H1 (cell line): ENCODE results near the gene UBE3B. TPM values are rescaled to one million over a fixed set of nuclear protein-coding genes. Genes with fewer than 3 reads are reported as not detected.

Experiments used
- CTCF ChIA-PET: fragments of 300-600 bp; sonication (Branson Sonifier 250); formaldehyde crosslinking; loops from one replicate; lab custom pipeline; 2021; ENCODE audit not compliant: partially characterized antibody; lab: Charles Lee
- POLR2A ChIA-PET: fragments of 300-600 bp; sonication (Branson Sonifier 250); formaldehyde crosslinking; loops from one replicate; lab custom pipeline; 2021; ENCODE audit warnings: inconsistent platforms; ENCODE audit not compliant: partially characterized antibody; lab: Charles Lee
- DNase-seq, 2 experiments: peaks; one replicate each; pipeline versions ENCODE4 v3.0.0 to v3.0.0-alpha.2; 2010 to 2022; ENCODE audit warnings: low spot score in 2 of 2, low read depth in 1 of 2, mixed read lengths in 1 of 2
- FAIRE-seq: peaks from 2 replicates; lab custom pipeline; 2011; peaks lifted over from hg19 to GRCh38; lab: Jason Lieb, UNC
- H2AFZ ChIP-seq: 2 replicates; pipeline ENCODE4 v1.8.1; 2012; ENCODE audit warnings: low read length, inconsistent platforms
- H2AK5ac ChIP-seq: 2 replicates; pipeline ENCODE4 v1.6.1; 2013; ENCODE audit warnings: low read depth, low read length
- H2BK120ac ChIP-seq: replicated peaks from 2 replicates; pipeline ENCODE3; 2013; ENCODE audit warnings: low read depth, low read length, inconsistent platforms
- H2BK12ac ChIP-seq: 2 replicates; pipeline ENCODE4 v1.6.1; 2013; ENCODE audit warnings: low read depth, low read length
- H2BK15ac ChIP-seq: 2 replicates; pipeline ENCODE4 v1.6.1; 2013; ENCODE audit warnings: low read length
- H2BK20ac ChIP-seq: 2 replicates; pipeline ENCODE4 v1.6.1; 2013; ENCODE audit warnings: low read length
- H2BK5ac ChIP-seq: 2 replicates; pipeline ENCODE4 v1.6.1; 2013; ENCODE audit warnings: low read depth, low read length
- H3K14ac ChIP-seq: 2 replicates; pipeline ENCODE4 v1.6.1; 2013; ENCODE audit warnings: inconsistent platforms; ENCODE audit not compliant: insufficient read length
- H3K18ac ChIP-seq: 2 replicates; pipeline ENCODE4 v1.6.1; 2013; ENCODE audit warnings: low read length; ENCODE audit errors: extremely low read depth
- H3K23ac ChIP-seq: 2 replicates; pipeline ENCODE4 v1.6.1; 2013; ENCODE audit warnings: inconsistent platforms; ENCODE audit not compliant: insufficient read length
- H3K23me2 ChIP-seq: 2 replicates; pipeline ENCODE4 v1.6.1; 2013; ENCODE audit warnings: low read depth, low read length
- H3K27ac ChIP-seq: 2 replicates; pipeline ENCODE4 v1.6.1; 2011; ENCODE audit warnings: low read depth, low read length, inconsistent platforms
- H3K27me3 ChIP-seq, 4 experiments: replicated peaks in 1 of 4; 1 replicate in 1 of 4; 2 replicates in 3 of 4; pipeline versions ENCODE4 v1.6.1 to v1.8.1; 2011 to 2013; ENCODE audit warnings: low read length in 3 of 4, mild to moderate bottlenecking in 3 of 4, inconsistent platforms in 2 of 4, mixed read lengths in 2 of 4, moderate library complexity in 1 of 4; ENCODE audit not compliant: control insufficient read depth in 3 of 4, insufficient read depth in 3 of 4; ENCODE audit errors: extremely low read depth in 1 of 4
- H3K36me3 ChIP-seq, 4 experiments: 2 replicates each; pipeline versions ENCODE4 v1.6.1 to v1.8.1; 2011 to 2013; ENCODE audit warnings: mild to moderate bottlenecking in 4 of 4, low read length in 3 of 4, moderate library complexity in 2 of 4, control low read depth in 1 of 4, inconsistent platforms in 1 of 4; ENCODE audit not compliant: insufficient read depth in 4 of 4, control insufficient read depth in 2 of 4
- H3K4ac ChIP-seq: replicated peaks from 2 replicates; pipeline ENCODE3; 2013; ENCODE audit warnings: low read length, low read depth, mixed read lengths, inconsistent platforms; ENCODE audit not compliant: insufficient read length
- H3K4me1 ChIP-seq, 4 experiments: replicated peaks in 1 of 4; 1 replicate in 1 of 4; 2 replicates in 3 of 4; pipeline versions ENCODE4 v1.6.1 to v1.8.1; 2011 to 2013; ENCODE audit warnings: low read length in 3 of 4, inconsistent platforms in 2 of 4, mixed read lengths in 1 of 4; ENCODE audit not compliant: insufficient read depth in 4 of 4, control insufficient read depth in 3 of 4
- H3K4me2 ChIP-seq, 2 experiments: 2 replicates each; pipeline versions ENCODE4 v1.6.1 to v1.8.1; 2011 to 2013; ENCODE audit warnings: low read depth in 2 of 2, low read length in 2 of 2, control low read depth in 1 of 2, inconsistent platforms in 1 of 2, mild to moderate bottlenecking in 1 of 2; ENCODE audit not compliant: insufficient read depth in 1 of 2
- H3K4me3 ChIP-seq, 4 experiments: fragments of 200-600, 300-600 bp in 1 of 4; sonication (generic), shearing (Covaris generic), sonication (Bioruptor Twin) in 1 of 4; 2 replicates each; pipeline versions ENCODE4 v1.5.1 to v1.8.1; 2011 to 2016; ENCODE audit warnings: low read length in 4 of 4, low read depth in 3 of 4, control low read depth in 2 of 4, inconsistent platforms in 2 of 4, mild to moderate bottlenecking in 2 of 4, mixed read lengths in 1 of 4, moderate library complexity in 1 of 4; ENCODE audit not compliant: insufficient read depth in 2 of 4; ENCODE audit errors: extremely low read depth in 1 of 4
- H3K56ac ChIP-seq: replicated peaks from 2 replicates; pipeline ENCODE3; 2013; ENCODE audit warnings: low read depth, mild to moderate bottlenecking, mixed read lengths, low read length, inconsistent platforms; ENCODE audit not compliant: insufficient read length
- H3K79me1 ChIP-seq: 2 replicates; pipeline ENCODE4 v1.6.1; 2013; ENCODE audit warnings: low read depth, low read length, control low read depth
- H3K79me2 ChIP-seq, 2 experiments: 2 replicates each; pipeline versions ENCODE4 v1.6.1 to v1.8.1; 2012 to 2013; ENCODE audit warnings: low read length in 2 of 2, mild to moderate bottlenecking in 2 of 2, inconsistent platforms in 1 of 2; ENCODE audit not compliant: insufficient read depth in 2 of 2, control insufficient read depth in 1 of 2
- H3K9ac ChIP-seq, 4 experiments: replicated peaks in 1 of 4; 1 replicate in 1 of 4; 2 replicates in 3 of 4; pipeline versions ENCODE4 v1.6.1 to v1.8.1; 2011 to 2013; ENCODE audit warnings: low read depth in 3 of 4, low read length in 3 of 4, control low read depth in 2 of 4, mild to moderate bottlenecking in 2 of 4, moderate library complexity in 2 of 4, inconsistent platforms in 1 of 4; ENCODE audit errors: extremely low read depth in 1 of 4
- H3K9me3 ChIP-seq, 2 experiments: 2 replicates each; pipeline versions ENCODE4 v1.6.1 to v1.8.1; 2012 to 2013; ENCODE audit warnings: mild to moderate bottlenecking in 2 of 2, moderate library complexity in 2 of 2, control low read depth in 1 of 2, inconsistent platforms in 1 of 2, low read depth in 1 of 2, low read length in 1 of 2, mixed read lengths in 1 of 2; ENCODE audit not compliant: insufficient read depth in 2 of 2
- H4K20me1 ChIP-seq, 2 experiments: replicated peaks in 1 of 2; 2 replicates each; pipeline versions ENCODE3 to v1.8.1; 2011 to 2013; ENCODE audit warnings: inconsistent platforms in 2 of 2, low read length in 2 of 2, mild to moderate bottlenecking in 1 of 2; ENCODE audit not compliant: insufficient read depth in 2 of 2, control insufficient read depth in 1 of 2
- H4K5ac ChIP-seq: 2 replicates; pipeline ENCODE4 v1.6.1; 2013; ENCODE audit warnings: low read length, low read depth, mixed read lengths, inconsistent platforms; ENCODE audit not compliant: insufficient read length
- H4K8ac ChIP-seq: 2 replicates; pipeline ENCODE4 v1.8.0; 2013; ENCODE audit warnings: mild to moderate bottlenecking, moderate library complexity, low read length, inconsistent platforms; ENCODE audit not compliant: insufficient read depth; ENCODE audit errors: extremely low read depth
- H4K91ac ChIP-seq: replicated peaks from 2 replicates; pipeline ENCODE3; 2013; ENCODE audit warnings: low read length, mixed read lengths, inconsistent platforms; ENCODE audit not compliant: insufficient read length
- CREB1 ChIP-seq: IDR thresholded peaks from 2 replicates; pipeline ENCODE4 v1.6.1; 2012; ENCODE audit warnings: inconsistent platforms
- WGBS, 2 experiments: shearing (Covaris generic) in 1 of 2; methylation state at CpG; one replicate each; pipeline versions ENCODE4 v1.1.6 to v1.1.7; 2013 to 2015; ENCODE audit warnings: low lambda C conversion rate in 2 of 2, mixed read lengths in 2 of 2, inconsistent platforms in 1 of 2, low coverage in 1 of 2, missing lambda C conversion rate in 1 of 2; ENCODE audit not compliant: insufficient replicate concordance in 2 of 2, insufficient coverage in 1 of 2, insufficient read length in 1 of 2; ENCODE audit errors: extremely low coverage in 1 of 2, missing lambda C conversion rate in 1 of 2; 5-methylcytosine and 5-hydroxymethylcytosine counted together
- polyA plus RNA-seq, 7 experiments: library from polyadenylated mRNA; depleted of rRNA in 3 of 7; stranded (reverse) in 5 of 7; unstranded in 2 of 7; fragments of >200 nt in 5 of 7; fragments of 200-250 nt in 2 of 7; gene quantifications; 1 replicate in 5 of 7; 2 replicates in 1 of 7; 4 replicates in 1 of 7; pipeline versions ENCODE4 v1.2.1 to v1.2.3, GENCODE V29; 2011 to 2013; ENCODE audit warnings: missing spikeins in 2 of 7, mixed read lengths in 2 of 7
- total RNA-seq: library from RNA; stranded (reverse); fragmentation: NEBNext Ultra II Directional; extraction: Animal tissue kit (Norgen Biotek cat#: 25700); gene quantifications from 2 replicates; pipeline ENCODE4 v1.2.1, GENCODE V29; 2021
- TF ChIP-seq, protein P1 (sequence below): IDR thresholded peaks from 2 replicates; pipeline ENCODE4 v1.6.1; 2012; ENCODE audit warnings: inconsistent platforms

Gene UBE3B
- total and polyA plus RNA-seq, 2 of the 8 experiments (the other 6 are each of a cell fraction or from before 2014, with no cell fraction given): 14.0 to 21.1 TPM

GRCh38 chr12:109463756-109464155 lies 13.7 kb upstream of the UBE3B start:
- peaks cover 2 to 25% (median 4%) of the 10 kb centered on the region in 4 experiments; a peak in 5 of 8 replicates for H3K36me3 ChIP-seq
- peak overlapping the region; percentile 73; the same call in 1 of the 2 replicates for H2BK20ac ChIP-seq
- H2AK5ac ChIP-seq: peak overlapping the region; percentile 54; the same call in 1 of the 2 replicates
- peaks cover 35 to 58% (median 43%) of the 10 kb centered on the region in 4 experiments for H3K4me1 ChIP-seq
- H3K9me3 ChIP-seq: no peaks in the 10 kb centered on the region
- 77% methylated on average over 3 of the region's 5 CpGs; no CpG with 5 or more reads in 1 of the 2 experiments for WGBS, 2 experiments
- H3K4me2 ChIP-seq: peak overlapping the region; percentile 12 to 58
- no peak overlapping the region for H4K5ac ChIP-seq
- H4K20me1 ChIP-seq: peaks cover 5 to 7% of the 10 kb centered on the region in 2 experiments
- H3K56ac ChIP-seq: no peak overlapping the region
- no peak overlapping the region for H3K9ac ChIP-seq
- peak overlapping the region; percentile 99 for H2BK5ac ChIP-seq
- H3K4me3 ChIP-seq: peak overlapping the region in 1 of 4 experiments; percentile 10; a peak in 1 of 8 replicates
- TF ChIP-seq, protein P1, sequence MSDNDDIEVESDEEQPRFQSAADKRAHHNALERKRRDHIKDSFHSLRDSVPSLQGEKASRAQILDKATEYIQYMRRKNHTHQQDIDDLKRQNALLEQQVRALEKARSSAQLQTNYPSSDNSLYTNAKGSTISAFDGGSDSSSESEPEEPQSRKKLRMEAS: peak; percentile 34; the same call in 1 of the 2 replicates
- TF ChIP-seq CREB1: no peak
- TF ChIP-seq, all 59 proteins: peak for 1
- Histone ChIP-seq H3K23me2 (no peaks in the 10 kb centered on the region; the same call in 1 of the 2 replicates), H3K27me3 (no peaks in the 10 kb centered on the region), H3K14ac (no peak overlapping the region), H3K23ac (no peak overlapping the region), H3K27ac (no peak overlapping the region; the same call in 1 of the 2 replicates), H2BK120ac (peak overlapping the region; percentile 44), H3K79me1 (peaks cover 17% of the 10 kb centered on the region), H2AFZ (no peak overlapping the region), H3K18ac (peak overlapping the region; percentile 65; the same call in 1 of the 2 replicates), H3K4ac (no peak overlapping the region), H2BK15ac (no peak overlapping the region; the same call in 1 of the 2 replicates), H3K79me2 (peaks cover 13 to 90% of the 10 kb centered on the region in 2 experiments), H4K91ac (peak overlapping the region; percentile 82), H4K8ac (no peak overlapping the region), H2BK12ac (peak overlapping the region; percentile 64)
- no peak for FAIRE-seq
- CTCF ChIA-PET: interaction anchor here (0.7 to 19.5 kb wide), 6 partner anchors 10 to 41 kb away, joined by 3 to 245 read pairs (median 6); no protein-coding TSS in a partner anchor
- DNase-seq: no peak
- POLR2A ChIA-PET: interaction anchor here (0.9 to 4.6 kb wide), 4 partner anchors 9 to 26 kb away, joined by 3 to 25 read pairs (median 14); partner anchors contain the start of genes KCTD10 and UBE3B
